ENCODE data around the gene LIF. TPM values are rescaled to one million over a fixed set of nuclear protein-coding genes. Genes with fewer than 3 reads are reported as not detected.
"Not testable (repeated sequence)": the region's sequence is repeated elsewhere in the genome, so short reads cannot be mapped to it uniquely, and the experiment has no call there.

The LIF gene
- total RNA-seq, 4 donors from 2014 or later, result 4.2 to 15.3 (median 8.5) TPM

GRCh38 chr22:30206944-30207343 lies 39.6 kb downstream of the LIF start:
- TF ChIP-seq POLR2A (IDR thresholded peaks at IDR 0.05) (no peak), POLR2AphosphoS5 (IDR thresholded peaks at IDR 0.05) (peak in 1 of 3 donors; percentile 11)
- no peaks in the 10 kb centered on the region for H3K36me3 ChIP-seq
- DNase-seq (ENCODE audit: low spot score in 2 of 2), result peak; percentile 90
- WGBS, result 44% methylated on average over 11 of the region's 16 CpGs
- H3K4me3 ChIP-seq, result no peak overlapping the region
- no peaks in the 10 kb centered on the region for H3K27me3 ChIP-seq
- H3K27ac ChIP-seq, result peak overlapping the region; percentile 75
- no peaks in the 10 kb centered on the region for H3K9me3 ChIP-seq
- H3K4me1 ChIP-seq, result peaks cover 83% of the 10 kb centered on the region

- Histone ChIP-seq H3K36me3 (no peaks in the 10 kb centered on the region), H3K27ac (peak overlapping the region; percentile 75), H3K9me3 (no peaks in the 10 kb centered on the region), H3K4me3 (no peak overlapping the region), H3K27me3 (no peaks in the 10 kb centered on the region), H3K4me1 (peaks cover 86% of the 10 kb centered on the region)
- 59% methylated on average over 16 of the region's 25 CpGs for WGBS
- TF ChIP-seq POLR2AphosphoS5 (IDR thresholded peaks at IDR 0.05) (peak in 2 of 3 donors; percentile 81 to 93), EP300 (IDR thresholded peaks at IDR 0.05) (no peak)
- DNase-seq (ENCODE audit: low spot score in 2 of 2), result peak; percentile 88 to 89
Observed at GRCh38 chr22:30205281-30206115, 41.1 kb downstream of the LIF start.

- H3K27me3 ChIP-seq, result no peaks in the 10 kb centered on the region
- peaks cover 82% of the 10 kb centered on the region for H3K4me1 ChIP-seq
- TF ChIP-seq, protein P1, sequence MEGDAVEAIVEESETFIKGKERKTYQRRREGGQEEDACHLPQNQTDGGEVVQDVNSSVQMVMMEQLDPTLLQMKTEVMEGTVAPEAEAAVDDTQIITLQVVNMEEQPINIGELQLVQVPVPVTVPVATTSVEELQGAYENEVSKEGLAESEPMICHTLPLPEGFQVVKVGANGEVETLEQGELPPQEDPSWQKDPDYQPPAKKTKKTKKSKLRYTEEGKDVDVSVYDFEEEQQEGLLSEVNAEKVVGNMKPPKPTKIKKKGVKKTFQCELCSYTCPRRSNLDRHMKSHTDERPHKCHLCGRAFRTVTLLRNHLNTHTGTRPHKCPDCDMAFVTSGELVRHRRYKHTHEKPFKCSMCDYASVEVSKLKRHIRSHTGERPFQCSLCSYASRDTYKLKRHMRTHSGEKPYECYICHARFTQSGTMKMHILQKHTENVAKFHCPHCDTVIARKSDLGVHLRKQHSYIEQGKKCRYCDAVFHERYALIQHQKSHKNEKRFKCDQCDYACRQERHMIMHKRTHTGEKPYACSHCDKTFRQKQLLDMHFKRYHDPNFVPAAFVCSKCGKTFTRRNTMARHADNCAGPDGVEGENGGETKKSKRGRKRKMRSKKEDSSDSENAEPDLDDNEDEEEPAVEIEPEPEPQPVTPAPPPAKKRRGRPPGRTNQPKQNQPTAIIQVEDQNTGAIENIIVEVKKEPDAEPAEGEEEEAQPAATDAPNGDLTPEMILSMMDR (IDR thresholded peaks at IDR 0.05), result no peak
- TF ChIP-seq POLR2AphosphoS5 (IDR thresholded peaks at IDR 0.05), result no peak
- no peak for TF ChIP-seq POLR2A (IDR thresholded peaks at IDR 0.05)
- TF ChIP-seq EP300 (IDR thresholded peaks at IDR 0.05), result no peak
- H3K4me3 ChIP-seq, result no peak overlapping the region
- peak in 1 of 2 donors; percentile 81 for DNase-seq (ENCODE audit: low spot score in 2 of 2)
- H3K9me3 ChIP-seq, result no peaks in the 10 kb centered on the region
- WGBS, result 14% methylated on average over 10 of the region's 10 CpGs
- H3K27ac ChIP-seq, result peak overlapping the region; percentile 75
- no peaks in the 10 kb centered on the region for H3K36me3 ChIP-seq
Observed at GRCh38 chr22:30204742-30205111, 41.8 kb downstream of the LIF start.

GRCh38 chr22:30204015-30204741 lies 42.4 kb downstream of the LIF start:
- Histone ChIP-seq H3K36me3 (no peaks in the 10 kb centered on the region), H3K27me3 (no peaks in the 10 kb centered on the region), H3K9me3 (no peaks in the 10 kb centered on the region), H3K27ac (peak overlapping the region; percentile 75), H3K4me1 (peaks cover 78% of the 10 kb centered on the region), H3K4me3 (no peak overlapping the region)
- whole genome bisulfite sequencing, result 45% methylated on average over 7 of the region's 7 CpGs
- TF ChIP-seq POLR2AphosphoS5 (IDR thresholded peaks at IDR 0.05) (no peak), POLR2A (IDR thresholded peaks at IDR 0.05) (no peak), EP300 (IDR thresholded peaks at IDR 0.05) (no peak)
- TF ChIP-seq, protein P1 (IDR thresholded peaks at IDR 0.05), result no peak
- peak in 1 of 2 donors; percentile 61 for DNase-seq (ENCODE audit: low spot score in 2 of 2)

- H3K9me3 ChIP-seq, result no peaks in the 10 kb centered on the region
- peak in 1 of 2 donors; percentile 63 for DNase-seq (ENCODE audit: low spot score in 2 of 2)
- TF ChIP-seq EP300 (IDR thresholded peaks at IDR 0.05) (no peak), POLR2A (IDR thresholded peaks at IDR 0.05) (no peak), POLR2AphosphoS5 (IDR thresholded peaks at IDR 0.05) (peak in 1 of 3 donors; percentile 19)
- TF ChIP-seq, protein P1 (IDR thresholded peaks at IDR 0.05), result no peak
- 29% methylated on average over 9 of the region's 9 CpGs for WGBS
- no peaks in the 10 kb centered on the region for H3K36me3 ChIP-seq
- peak overlapping the region; percentile 85 for H3K27ac ChIP-seq
- H3K4me1 ChIP-seq, result peaks cover 63% of the 10 kb centered on the region
- H3K4me3 ChIP-seq, result no peak overlapping the region
- no peaks in the 10 kb centered on the region for H3K27me3 ChIP-seq
Observed at GRCh38 chr22:30202531-30203006, 44.0 kb downstream of the LIF start.

DNA sequence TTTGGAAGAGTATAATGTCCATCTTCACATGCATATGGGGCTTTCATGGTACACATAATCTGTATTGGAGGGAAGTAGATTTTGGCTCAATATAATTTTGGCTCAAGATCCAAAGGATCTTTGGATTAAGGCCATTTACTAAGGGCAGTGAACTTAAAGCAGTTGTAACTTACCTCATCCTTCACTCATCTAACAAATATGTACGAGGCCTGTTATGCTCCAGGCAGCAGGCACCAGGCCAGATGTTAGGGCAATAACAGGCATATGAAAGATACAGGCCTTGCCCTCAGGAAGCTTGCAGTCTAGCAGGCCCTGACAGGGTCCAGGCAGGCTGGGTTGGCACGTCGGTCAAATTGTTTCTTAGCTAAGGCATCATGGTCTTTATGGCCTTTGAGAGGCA lies 44.6 kb downstream of the LIF start:
- no peaks in the 10 kb centered on the region for H3K36me3 ChIP-seq
- 42% methylated on average over 3 of the region's 3 CpGs for WGBS
- peak overlapping the region; percentile 85 for H3K27ac ChIP-seq
- no peak overlapping the region for H3K4me3 ChIP-seq
- TF ChIP-seq POLR2A (IDR thresholded peaks at IDR 0.05), result no peak
- TF ChIP-seq POLR2AphosphoS5 (IDR thresholded peaks at IDR 0.05), result no peak
- TF ChIP-seq, protein P1 (IDR thresholded peaks at IDR 0.05), result no peak
- TF ChIP-seq EP300 (IDR thresholded peaks at IDR 0.05), result no peak
- no peaks in the 10 kb centered on the region for H3K9me3 ChIP-seq
- no peak for DNase-seq (ENCODE audit: low spot score in 2 of 2)
- peaks cover 63% of the 10 kb centered on the region for H3K4me1 ChIP-seq
- H3K27me3 ChIP-seq, result no peaks in the 10 kb centered on the region

DNA sequence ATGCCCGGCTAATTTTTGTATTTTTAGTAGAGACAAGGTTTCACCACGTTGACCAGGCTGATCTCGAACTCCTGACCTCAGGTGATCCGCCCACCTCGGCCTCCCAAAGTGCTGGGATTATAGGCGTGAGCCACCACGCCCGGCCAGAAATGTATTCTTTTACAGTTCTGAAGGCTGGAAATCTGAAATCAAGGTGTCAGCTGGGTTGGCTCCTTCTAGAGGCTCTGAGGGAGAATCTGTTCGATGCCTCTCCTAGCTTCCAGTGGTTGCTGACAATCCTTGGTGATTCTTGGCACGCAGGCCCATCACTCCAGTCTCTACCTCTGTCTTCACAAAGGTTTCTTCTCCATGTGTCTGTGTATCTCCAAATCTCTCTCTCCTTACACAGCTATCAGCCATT lies 45.7 kb downstream of the LIF start:
- not testable (repeated sequence) for H3K36me3 ChIP-seq; H3K27me3 ChIP-seq; DNase-seq (ENCODE audit: low spot score in 2 of 2); H3K9me3 ChIP-seq; H3K27ac ChIP-seq; H3K4me3 ChIP-seq
- peaks cover 63% of the 10 kb centered on the region for H3K4me1 ChIP-seq
- WGBS, result 82% methylated on average over 10 of the region's 10 CpGs
